Naive thymus-derived CD8-positive, alpha-beta T cell (primary cell): ENCODE measurements around the gene GGCT. TPM values are rescaled to one million over a fixed set of nuclear protein-coding genes. Genes with fewer than 3 reads are reported as not detected.
A peak's percentile ranks its signal among the peaks of the same experiment; 100 is the strongest.

Experiments used
- ATAC-seq, 2 donors: fragments of 150-1000 bp; cut with Tn5 transposase in 1 of 2; sonication (Bioruptor Pico), chemical (Tn5 transposase) in 1 of 2; 1 replicate in 1 of 2; 2 replicates in 1 of 2; pipeline ENCODE4 v1.10.0; 2021; ENCODE audit warnings: mild to moderate bottlenecking in 2 of 2, moderate library complexity in 2 of 2
- POLR2A ChIA-PET: fragments of 350-600 bp; sonication (Branson Sonifier 250); formaldehyde crosslinking; loops from one replicate; lab custom pipeline; 2021; ENCODE audit warnings: antibody characterized with exemption; lab: Charles Lee
- DNase-seq, 10 donors: peaks; one replicate each; pipeline versions ENCODE4 v3.0.0 to v3.0.0-alpha.2; 2020 to 2022
- H3K27ac Mint-ChIP-seq, 10 donors: one replicate each; pipeline ENCODE4 v1.8.0; 2020 to 2022; ENCODE audit warnings: mild to moderate bottlenecking in 10 of 10, mixed read lengths in 10 of 10, moderate library complexity in 4 of 10, inconsistent platforms in 1 of 10
- H3K27me3 Mint-ChIP-seq, 5 donors: one replicate each; pipeline ENCODE4 v1.8.0; 2021 to 2022; ENCODE audit warnings: mixed read lengths in 5 of 5
- H3K36me3 Mint-ChIP-seq, 3 donors: one replicate each; pipeline ENCODE4 v1.8.0; 2020 to 2022; ENCODE audit warnings: mixed read lengths in 3 of 3, mild to moderate bottlenecking in 2 of 3, inconsistent platforms in 1 of 3
- H3K4me1 Mint-ChIP-seq, 4 donors: one replicate each; pipeline ENCODE4 v1.8.0; 2021 to 2022; ENCODE audit warnings: mixed read lengths in 4 of 4
- H3K4me3 Mint-ChIP-seq, 10 donors: one replicate each; pipeline ENCODE4 v1.8.0; 2020 to 2022; ENCODE audit warnings: mild to moderate bottlenecking in 10 of 10, mixed read lengths in 10 of 10, moderate library complexity in 6 of 10, inconsistent platforms in 1 of 10
- H3K9me3 Mint-ChIP-seq, 9 donors: one replicate each; pipeline ENCODE4 v1.8.0; 2020 to 2022; ENCODE audit warnings: mixed read lengths in 9 of 9, mild to moderate bottlenecking in 3 of 9, inconsistent platforms in 1 of 9, moderate library complexity in 1 of 9
- polyA plus RNA-seq, 3 donors: library from polyadenylated mRNA; unstranded; fragments of 300-500 nt; fragmentation: Illumina TruSeq; gene quantifications; one replicate each; pipeline ENCODE4 v1.2.3, GENCODE V29; 2021
- total RNA-seq, 8 experiments: library from RNA in 2 of 8; stranded (reverse) in 2 of 8; gene quantifications; one replicate each; pipeline ENCODE4 v1.2.3 and lab custom pipeline; 2021 to 2026

Gene GGCT
- total and polyA plus RNA-seq, 5 experiments from 2014 or later = 13.8 to 28.2 (median 26.0) TPM

- H3K36me3 Mint-ChIP-seq = peaks cover 0 to 21% (median 0%) of the 10 kb centered on the region in 3 donors
- H3K27me3 Mint-ChIP-seq = no peaks in the 10 kb centered on the region
- H3K4me1 Mint-ChIP-seq = peaks cover 17 to 85% (median 47%) of the 10 kb centered on the region in 4 donors
- no peak overlapping the region for H3K4me3 Mint-ChIP-seq
- H3K9me3 Mint-ChIP-seq = no peaks in the 10 kb centered on the region
- ATAC-seq = no peak
- no peak for DNase-seq
- POLR2A ChIA-PET = no interaction called here
- peak overlapping the region in 2 of 10 donors; percentile 24 to 54 for H3K27ac Mint-ChIP-seq
Observed at GRCh38 chr7:30465811-30466180, 38.8 kb downstream of the GGCT start.

- no peaks in the 10 kb centered on the region for H3K9me3 Mint-ChIP-seq
- no peak for ATAC-seq
- H3K4me3 Mint-ChIP-seq = no peak overlapping the region
- peaks cover 0 to 21% (median 0%) of the 10 kb centered on the region in 3 donors for H3K36me3 Mint-ChIP-seq
- no peaks in the 10 kb centered on the region for H3K27me3 Mint-ChIP-seq
- POLR2A ChIA-PET = no interaction called here
- peaks cover 16 to 79% (median 44%) of the 10 kb centered on the region in 4 donors for H3K4me1 Mint-ChIP-seq
- no peak for DNase-seq
- peak overlapping the region in 3 of 10 donors; percentile 27 to 84 (median 54) for H3K27ac Mint-ChIP-seq
Observed at GRCh38 chr7:30465046-30465810, 39.4 kb downstream of the GGCT start.

- H3K4me3 Mint-ChIP-seq = no peak overlapping the region
- H3K36me3 Mint-ChIP-seq = peaks cover 0 to 24% (median 0%) of the 10 kb centered on the region in 3 donors
- H3K9me3 Mint-ChIP-seq = no peaks in the 10 kb centered on the region
- DNase-seq (no peak), ATAC-seq (no peak)
- peaks cover 10 to 70% (median 37%) of the 10 kb centered on the region in 4 donors for H3K4me1 Mint-ChIP-seq
- peak overlapping the region in 1 of 10 donors; percentile 24 for H3K27ac Mint-ChIP-seq
- no peaks in the 10 kb centered on the region for H3K27me3 Mint-ChIP-seq
- POLR2A ChIA-PET = no interaction called here
Observed at GRCh38 chr7:30464231-30464671, 40.4 kb downstream of the GGCT start.

GRCh38 chr7:30463405-30464145 is 41.1 kb downstream of the GGCT start:
- H3K36me3 Mint-ChIP-seq = peaks cover 0 to 24% (median 0%) of the 10 kb centered on the region in 3 donors
- DNase-seq (no peak), ATAC-seq (no peak)
- POLR2A ChIA-PET = no interaction called here
- H3K4me1 Mint-ChIP-seq = peaks cover 9 to 64% (median 31%) of the 10 kb centered on the region in 4 donors
- H3K9me3 Mint-ChIP-seq = no peaks in the 10 kb centered on the region
- H3K27me3 Mint-ChIP-seq = no peaks in the 10 kb centered on the region
- no peak overlapping the region for H3K27ac Mint-ChIP-seq
- no peak overlapping the region for H3K4me3 Mint-ChIP-seq

GRCh38 chr7:30462179-30462578 is 42.5 kb downstream of the GGCT start:
- ATAC-seq = no peak
- peaks cover 0 to 33% (median 0%) of the 10 kb centered on the region in 3 donors for H3K36me3 Mint-ChIP-seq
- POLR2A ChIA-PET = interaction anchor here (0.7 kb wide), 1 partner anchor 95 kb away, joined by 3 read pairs; no protein-coding TSS in a partner anchor
- H3K4me1 Mint-ChIP-seq = peaks cover 7 to 52% (median 21%) of the 10 kb centered on the region in 4 donors
- no peaks in the 10 kb centered on the region for H3K9me3 Mint-ChIP-seq
- H3K27me3 Mint-ChIP-seq = no peaks in the 10 kb centered on the region
- H3K27ac Mint-ChIP-seq = peak overlapping the region in 1 of 10 donors; percentile 51
- no peak for DNase-seq
- no peak overlapping the region for H3K4me3 Mint-ChIP-seq

- no peak overlapping the region for H3K4me3 Mint-ChIP-seq
- H3K4me1 Mint-ChIP-seq = peaks cover 5 to 33% (median 14%) of the 10 kb centered on the region in 4 donors
- DNase-seq = no peak
- H3K27me3 Mint-ChIP-seq = no peaks in the 10 kb centered on the region
- no peaks in the 10 kb centered on the region for H3K9me3 Mint-ChIP-seq
- peak overlapping the region in 2 of 10 donors; percentile 20 to 23 for H3K27ac Mint-ChIP-seq
- POLR2A ChIA-PET = interaction anchor here (0.5 kb wide), 1 partner anchor 125 kb away, joined by 3 read pairs; no protein-coding TSS in a partner anchor
- peaks cover 0 to 48% (median 3%) of the 10 kb centered on the region in 3 donors for H3K36me3 Mint-ChIP-seq
- ATAC-seq = no peak
Observed at GRCh38 chr7:30460246-30460633, 44.4 kb downstream of the GGCT start.

GRCh38 chr7:30459591-30460245 is 44.9 kb downstream of the GGCT start:
- no peak overlapping the region for H3K4me3 Mint-ChIP-seq
- H3K4me1 Mint-ChIP-seq = peaks cover 2 to 28% (median 11%) of the 10 kb centered on the region in 4 donors
- H3K9me3 Mint-ChIP-seq = no peaks in the 10 kb centered on the region
- POLR2A ChIA-PET = no interaction called here
- H3K36me3 Mint-ChIP-seq = peaks cover 0 to 48% (median 3%) of the 10 kb centered on the region in 3 donors
- H3K27me3 Mint-ChIP-seq = no peaks in the 10 kb centered on the region
- peak overlapping the region in 3 of 10 donors; percentile 20 to 45 (median 23) for H3K27ac Mint-ChIP-seq
- DNase-seq (no peak), ATAC-seq (no peak)

- Mint-ChIP-seq H3K4me1 (peaks cover 2 to 14% (median 4%) of the 10 kb centered on the region in 4 donors), H3K9me3 (no peaks in the 10 kb centered on the region), H3K4me3 (no peak overlapping the region), H3K27me3 (no peaks in the 10 kb centered on the region), H3K36me3 (peaks cover 0 to 53% (median 6%) of the 10 kb centered on the region in 3 donors), H3K27ac (no peak overlapping the region)
- ATAC-seq = no peak
- DNase-seq = no peak
- POLR2A ChIA-PET = no interaction called here
Observed at GRCh38 chr7:30458311-30458710, 46.3 kb downstream of the GGCT start.

- DNase-seq (no peak), ATAC-seq (no peak)
- H3K27ac Mint-ChIP-seq = peak overlapping the region in 1 of 10 donors; percentile 26
- H3K27me3 Mint-ChIP-seq = no peaks in the 10 kb centered on the region
- POLR2A ChIA-PET = no interaction called here
- H3K9me3 Mint-ChIP-seq = no peaks in the 10 kb centered on the region
- H3K36me3 Mint-ChIP-seq = peaks cover 0 to 47% (median 12%) of the 10 kb centered on the region in 3 donors
- no peak overlapping the region for H3K4me3 Mint-ChIP-seq
- no peaks in the 10 kb centered on the region for H3K4me1 Mint-ChIP-seq
Observed at GRCh38 chr7:30453921-30454320, 50.7 kb downstream of the GGCT start.

- Mint-ChIP-seq H3K27me3 (no peaks in the 10 kb centered on the region), H3K36me3 (peaks cover 0 to 46% (median 14%) of the 10 kb centered on the region in 3 donors), H3K4me3 (peak overlapping the region in 1 of 10 donors; percentile 60), H3K4me1 (no peaks in the 10 kb centered on the region), H3K27ac (peak overlapping the region in 1 of 10 donors; percentile 72), H3K9me3 (no peaks in the 10 kb centered on the region)
- no peak for ATAC-seq
- POLR2A ChIA-PET = no interaction called here
- DNase-seq = no peak
Observed at GRCh38 chr7:30453016-30453415, 51.6 kb downstream of the GGCT start.

- POLR2A ChIA-PET = no interaction called here
- no peaks in the 10 kb centered on the region for H3K9me3 Mint-ChIP-seq
- DNase-seq (no peak), ATAC-seq (no peak)
- no peak overlapping the region for H3K4me3 Mint-ChIP-seq
- peaks cover 0 to 47% (median 14%) of the 10 kb centered on the region in 3 donors for H3K36me3 Mint-ChIP-seq
- no peaks in the 10 kb centered on the region for H3K4me1 Mint-ChIP-seq
- no peak overlapping the region for H3K27ac Mint-ChIP-seq
- H3K27me3 Mint-ChIP-seq = no peaks in the 10 kb centered on the region
Observed at GRCh38 chr7:30452280-30452930, 52.2 kb downstream of the GGCT start.
